Naive thymus-derived CD8-positive, alpha-beta T cell (primary cell): ENCODE results near the gene SLAMF8. TPM values are rescaled to one million over a fixed set of nuclear protein-coding genes. Genes with fewer than 3 reads are reported as not detected.
A peak's percentile ranks its signal among the peaks of the same experiment; 100 is the strongest.

ENCODE experiments used
- ATAC-seq, 2 donors: fragments of 150-1000 bp; cut with Tn5 transposase in 1 of 2; sonication (Bioruptor Pico), chemical (Tn5 transposase) in 1 of 2; 1 replicate in 1 of 2; 2 replicates in 1 of 2; pipeline ENCODE4 v1.10.0; 2021; ENCODE audit warnings: mild to moderate bottlenecking in 2 of 2, moderate library complexity in 2 of 2
- POLR2A ChIA-PET: fragments of 350-600 bp; sonication (Branson Sonifier 250); formaldehyde crosslinking; loops from one replicate; lab custom pipeline; 2021; ENCODE audit warnings: antibody characterized with exemption; lab: Charles Lee
- DNase-seq, 10 donors: peaks; one replicate each; pipeline versions ENCODE4 v3.0.0 to v3.0.0-alpha.2; 2020 to 2022
- H3K27ac Mint-ChIP-seq, 10 donors: one replicate each; pipeline ENCODE4 v1.8.0; 2020 to 2022; ENCODE audit warnings: mild to moderate bottlenecking in 10 of 10, mixed read lengths in 10 of 10, moderate library complexity in 4 of 10, inconsistent platforms in 1 of 10
- H3K27me3 Mint-ChIP-seq, 5 donors: one replicate each; pipeline ENCODE4 v1.8.0; 2021 to 2022; ENCODE audit warnings: mixed read lengths in 5 of 5
- H3K36me3 Mint-ChIP-seq, 3 donors: one replicate each; pipeline ENCODE4 v1.8.0; 2020 to 2022; ENCODE audit warnings: mixed read lengths in 3 of 3, mild to moderate bottlenecking in 2 of 3, inconsistent platforms in 1 of 3
- H3K4me1 Mint-ChIP-seq, 4 donors: one replicate each; pipeline ENCODE4 v1.8.0; 2021 to 2022; ENCODE audit warnings: mixed read lengths in 4 of 4
- H3K4me3 Mint-ChIP-seq, 10 donors: one replicate each; pipeline ENCODE4 v1.8.0; 2020 to 2022; ENCODE audit warnings: mild to moderate bottlenecking in 10 of 10, mixed read lengths in 10 of 10, moderate library complexity in 6 of 10, inconsistent platforms in 1 of 10
- H3K9me3 Mint-ChIP-seq, 9 donors: one replicate each; pipeline ENCODE4 v1.8.0; 2020 to 2022; ENCODE audit warnings: mixed read lengths in 9 of 9, mild to moderate bottlenecking in 3 of 9, inconsistent platforms in 1 of 9, moderate library complexity in 1 of 9
- polyA plus RNA-seq, 3 donors: library from polyadenylated mRNA; unstranded; fragments of 300-500 nt; fragmentation: Illumina TruSeq; gene quantifications; one replicate each; pipeline ENCODE4 v1.2.3, GENCODE V29; 2021
- total RNA-seq, 8 experiments: library from RNA in 2 of 8; stranded (reverse) in 2 of 8; gene quantifications; one replicate each; pipeline ENCODE4 v1.2.3 and lab custom pipeline; 2021 to 2026

Gene SLAMF8
- total RNA-seq (under 1 TPM; 0.10 to 0.36 TPM), polyA plus RNA-seq (1 to 10 TPM in 1 of 3 donors, under 1 TPM in 2; 0.47 to 3.0 (median 0.64) TPM), total RNA-seq (lab: John Stamatoyannopoulos, UW) (0 to 1.7 (median 0.04) reads per million in 6 experiments)

DNA sequence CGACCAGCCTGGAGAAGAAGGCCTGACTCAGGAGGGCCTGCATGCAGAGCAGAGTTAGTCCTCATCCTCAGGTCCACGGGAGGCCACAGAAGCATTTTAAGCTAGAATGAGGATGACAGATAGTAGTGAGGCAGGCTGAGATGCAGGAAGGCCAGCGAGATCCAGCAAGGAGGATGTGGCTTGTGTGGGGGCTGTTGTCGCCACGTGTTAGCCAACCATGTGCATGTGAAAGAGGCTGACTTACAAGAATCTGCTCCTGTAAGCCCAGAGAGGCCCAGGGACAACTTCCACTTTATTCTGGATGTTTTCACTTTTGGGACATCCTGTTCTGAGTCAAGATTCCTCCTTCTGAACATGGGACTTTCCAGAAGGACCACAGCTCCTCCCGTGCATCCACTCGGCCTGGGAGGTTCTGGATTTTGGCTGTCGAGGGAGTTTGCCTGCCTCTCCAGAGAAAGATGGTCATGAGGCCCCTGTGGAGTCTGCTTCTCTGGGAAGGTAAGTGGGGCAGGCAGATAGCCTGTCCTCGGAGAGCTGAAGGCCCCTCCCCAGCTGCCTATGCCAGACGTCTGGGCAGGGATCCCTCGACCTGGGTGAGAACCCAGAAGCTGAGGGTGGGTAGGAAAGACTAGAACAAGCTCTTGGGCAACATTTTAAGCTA lies at the start of gene SLAMF8:
Gene SLAMF8, plus strand, starts transcription at position 433 of the 661 bp plus-strand sequence. Its CDS starts 26 bp downstream, at position 459.
- H3K27me3 Mint-ChIP-seq: no peaks in the 10 kb centered on the region
- peak within 1 kb of the TSS; percentile 31 to 77 (median 64) for H3K4me3 Mint-ChIP-seq
- peaks cover 0 to 11% (median 11%) of the 10 kb centered on the region in 3 donors for H3K36me3 Mint-ChIP-seq
- DNase-seq (peak in 8 of 10 donors; percentile 2 to 70 (median 34)), ATAC-seq (peak; percentile 75 to 86)
- H3K4me1 Mint-ChIP-seq: peaks cover 48 to 85% (median 71%) of the 10 kb centered on the region in 4 donors
- H3K9me3 Mint-ChIP-seq: peaks cover 0 to 35% (median 9%) of the 10 kb centered on the region in 9 donors
- POLR2A ChIA-PET: interaction anchor here (0.6 to 1.4 kb wide), 4 partner anchors 13 to 99 kb away, joined by 3 to 6 read pairs (median 4); partner anchors contain the start of gene TAGLN2
- peak within 1 kb of the TSS; percentile 54 to 90 (median 77) for H3K27ac Mint-ChIP-seq

DNA sequence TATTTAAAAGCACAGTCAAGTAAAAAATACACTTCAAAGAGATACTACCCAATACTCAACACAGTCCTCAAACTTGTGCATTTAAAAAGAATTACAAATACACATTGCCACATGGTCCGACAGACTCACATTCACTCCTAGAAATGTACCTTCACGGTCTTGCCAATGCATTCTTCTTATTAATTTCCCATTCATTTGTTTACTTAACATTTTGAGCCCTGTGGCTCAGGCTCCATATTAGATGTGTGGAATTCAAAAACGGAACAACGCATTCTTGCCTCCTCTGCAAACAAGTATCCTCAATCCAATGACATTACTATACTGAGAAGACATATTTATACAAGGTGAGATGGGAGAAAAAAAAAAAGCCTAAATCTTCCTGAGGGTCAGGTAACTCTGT lies 48.4 kb upstream of the SLAMF8 start:
- H3K4me1 Mint-ChIP-seq: peaks cover 3 to 32% (median 31%) of the 10 kb centered on the region in 4 donors
- ATAC-seq (no peak), DNase-seq (no peak)
- no peaks in the 10 kb centered on the region for H3K9me3 Mint-ChIP-seq
- H3K4me3 Mint-ChIP-seq: peak overlapping the region in 3 of 10 donors; percentile 2 to 85 (median 54)
- POLR2A ChIA-PET: no interaction called here
- peaks cover 0 to 3% (median 0%) of the 10 kb centered on the region in 5 donors for H3K27me3 Mint-ChIP-seq
- no peaks in the 10 kb centered on the region for H3K36me3 Mint-ChIP-seq
- H3K27ac Mint-ChIP-seq: peak overlapping the region in 3 of 10 donors; percentile 3 to 44 (median 23)

DNA sequence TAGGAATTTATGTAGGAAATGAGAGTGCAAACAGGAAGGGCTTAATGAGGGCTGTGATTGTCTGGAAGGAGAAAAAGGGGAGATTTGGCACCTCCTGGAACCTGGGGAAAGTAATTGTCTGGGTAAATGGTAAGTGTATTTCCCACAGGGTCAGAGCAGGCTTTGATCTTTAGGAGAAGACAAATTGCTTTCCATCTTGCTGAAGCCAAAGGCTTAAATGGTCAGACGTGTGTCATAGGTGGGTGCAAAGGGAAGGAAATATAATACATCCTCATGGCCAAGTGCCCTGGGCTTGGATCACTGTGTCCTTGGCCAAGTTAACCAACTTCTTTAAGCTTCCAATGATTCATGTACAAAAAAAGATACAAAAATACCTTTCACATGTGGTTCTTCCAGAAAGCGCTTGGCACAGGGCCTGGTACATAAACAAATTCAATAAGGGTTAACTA lies 47.2 kb upstream of the SLAMF8 start:
- Mint-ChIP-seq H3K9me3 (no peaks in the 10 kb centered on the region), H3K27me3 (peaks cover 0 to 3% (median 0%) of the 10 kb centered on the region in 5 donors), H3K36me3 (no peaks in the 10 kb centered on the region), H3K4me1 (peaks cover 7 to 42% (median 34%) of the 10 kb centered on the region in 4 donors), H3K4me3 (peak overlapping the region; percentile 55 to 89 (median 86)), H3K27ac (peak overlapping the region in 5 of 10 donors; percentile 2 to 72 (median 57))
- ATAC-seq: no peak
- no peak for DNase-seq
- POLR2A ChIA-PET: no interaction called here

DNA sequence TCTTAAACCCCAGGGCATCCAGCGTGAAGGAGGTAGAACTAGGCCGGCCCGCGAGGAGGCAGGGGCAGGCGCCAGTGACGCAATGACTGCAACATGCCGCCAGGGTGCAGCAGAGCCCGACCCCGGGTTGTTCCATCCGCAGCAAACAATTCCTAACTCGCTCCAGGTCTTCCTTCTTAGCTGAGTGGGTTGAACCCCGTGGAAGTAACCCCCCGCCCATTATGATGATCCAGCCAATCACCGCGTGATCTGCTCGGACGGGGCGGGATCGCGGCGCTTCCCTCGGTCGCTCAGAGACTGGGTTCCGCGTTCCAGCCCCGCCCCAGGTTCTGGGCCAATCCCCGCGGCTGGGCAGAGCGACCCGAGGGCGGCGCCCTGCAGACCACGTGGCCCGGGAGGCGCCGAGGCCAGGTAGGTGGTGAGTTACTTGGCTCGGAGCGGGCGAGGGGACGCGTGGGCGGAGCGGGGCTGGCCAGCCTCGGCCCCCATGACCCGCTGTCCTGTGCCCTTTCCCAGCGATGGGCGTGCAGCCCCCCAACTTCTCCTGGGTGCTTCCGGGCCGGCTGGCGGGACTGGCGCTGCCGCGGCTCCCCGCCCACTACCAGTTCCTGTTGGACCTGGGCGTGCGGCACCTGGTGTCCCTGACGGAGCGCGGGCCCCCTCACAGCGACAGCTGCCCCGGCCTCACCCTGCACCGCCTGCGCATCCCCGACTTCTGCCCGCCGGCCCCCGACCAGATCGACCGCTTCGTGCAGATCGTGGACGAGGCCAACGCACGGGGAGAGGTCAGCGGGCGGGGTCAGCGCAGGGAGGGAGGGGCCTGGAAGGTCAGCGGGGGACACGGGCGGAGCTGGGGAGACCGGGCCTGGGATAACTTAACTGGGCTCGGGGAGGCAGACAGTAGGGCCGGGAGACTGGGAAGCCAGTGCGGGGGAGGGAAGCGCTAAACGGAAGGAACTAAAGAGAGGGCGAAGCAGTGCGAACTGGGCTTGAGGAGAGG lies 45.8 kb upstream of the SLAMF8 start, which contains the start of gene DUSP23:
Gene DUSP23, plus strand, starts transcription at position 380 of the 1,000 bp plus-strand sequence. Its CDS starts 139 bp downstream, at position 519.
- Mint-ChIP-seq H3K9me3 (no peaks in the 10 kb centered on the region), H3K36me3 (no peaks in the 10 kb centered on the region), H3K27ac (peak within 1 kb of the TSS; percentile 72 to 95 (median 90)), H3K4me1 (peaks cover 11 to 44% (median 34%) of the 10 kb centered on the region in 4 donors), H3K27me3 (peaks cover 0 to 2% (median 0%) of the 10 kb centered on the region in 5 donors), H3K4me3 (peak within 1 kb of the TSS; percentile 82 to 92 (median 87))
- ATAC-seq: peak; percentile 97
- peak; percentile 91 to 96 (median 95) for DNase-seq
- POLR2A ChIA-PET: interaction anchor here (1.0 to 2.2 kb wide), 2 partner anchors 144 to 145 kb away, joined by 4 to 6 read pairs; partner anchors contain the start of gene TAGLN2

DNA sequence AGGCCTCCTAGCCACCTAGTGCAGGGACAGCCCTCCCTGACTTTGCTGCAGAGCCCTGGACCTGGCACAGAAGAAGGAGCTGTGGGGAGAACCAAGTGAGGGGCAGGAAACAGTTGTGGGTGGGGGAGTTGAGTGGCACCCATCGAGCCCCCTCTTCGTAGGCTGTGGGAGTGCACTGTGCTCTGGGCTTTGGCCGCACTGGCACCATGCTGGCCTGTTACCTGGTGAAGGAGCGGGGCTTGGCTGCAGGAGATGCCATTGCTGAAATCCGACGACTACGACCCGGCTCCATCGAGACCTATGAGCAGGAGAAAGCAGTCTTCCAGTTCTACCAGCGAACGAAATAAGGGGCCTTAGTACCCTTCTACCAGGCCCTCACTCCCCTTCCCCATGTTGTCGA lies 44.7 kb upstream of the SLAMF8 start:
- ATAC-seq (no peak), DNase-seq (peak in 1 of 10 donors; percentile 1)
- Mint-ChIP-seq H3K9me3 (no peaks in the 10 kb centered on the region), H3K36me3 (no peaks in the 10 kb centered on the region), H3K4me3 (peak overlapping the region; percentile 26 to 92 (median 87)), H3K4me1 (peaks cover 11 to 44% (median 34%) of the 10 kb centered on the region in 4 donors), H3K27me3 (no peaks in the 10 kb centered on the region), H3K27ac (peak overlapping the region in 8 of 10 donors; percentile 24 to 95 (median 84))
- POLR2A ChIA-PET: interaction anchor here (1.3 to 2.2 kb wide), 2 partner anchors 72 to 143 kb away, joined by 3 to 6 read pairs; partner anchors contain the start of gene TAGLN2

DNA sequence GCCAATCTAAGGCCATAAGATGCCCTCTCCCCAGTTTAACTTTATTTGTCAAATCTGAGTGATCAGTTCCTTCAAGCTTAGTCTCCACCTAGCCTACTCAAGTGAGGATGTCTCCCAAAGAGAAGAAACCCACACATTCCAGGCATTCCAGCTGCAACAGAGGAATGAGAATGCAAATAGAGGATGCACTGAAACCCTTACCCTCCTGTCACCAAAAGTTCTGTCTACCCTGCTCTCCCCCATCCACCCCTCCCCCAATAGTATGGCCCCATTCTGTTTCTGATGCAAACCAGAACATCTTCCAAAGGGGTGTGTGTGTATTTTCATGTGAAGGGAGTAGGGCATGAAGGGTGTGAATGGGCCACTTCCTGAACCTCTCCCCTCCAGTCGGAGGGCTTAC lies 42.9 kb upstream of the SLAMF8 start:
- H3K9me3 Mint-ChIP-seq: no peaks in the 10 kb centered on the region
- H3K27ac Mint-ChIP-seq: peak overlapping the region in 2 of 10 donors; percentile 30 to 62
- peaks cover 0 to 1% (median 0%) of the 10 kb centered on the region in 5 donors for H3K27me3 Mint-ChIP-seq
- H3K4me1 Mint-ChIP-seq: peaks cover 11 to 43% (median 32%) of the 10 kb centered on the region in 4 donors
- no peak overlapping the region for H3K4me3 Mint-ChIP-seq
- POLR2A ChIA-PET: no interaction called here
- DNase-seq: no peak
- no peaks in the 10 kb centered on the region for H3K36me3 Mint-ChIP-seq
- no peak for ATAC-seq

DNA sequence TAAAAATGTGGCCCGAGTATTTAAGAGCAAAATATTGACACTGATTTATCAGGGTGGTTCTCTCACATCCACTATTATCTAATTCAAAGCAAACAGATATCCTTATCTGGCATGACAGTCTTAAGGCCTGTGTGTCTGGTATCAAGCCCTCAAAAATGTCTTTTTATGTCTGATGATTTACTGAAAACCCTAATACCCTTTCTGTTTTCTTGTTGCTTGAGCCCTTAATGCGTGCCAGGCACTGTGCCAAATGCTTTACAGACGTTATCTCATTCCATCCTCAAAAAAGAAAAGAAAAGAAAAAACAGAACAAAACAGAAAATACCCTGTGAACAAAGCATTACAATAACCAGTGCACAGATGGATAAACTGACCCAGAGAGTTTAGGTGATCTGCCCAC lies 40.2 kb upstream of the SLAMF8 start:
- POLR2A ChIA-PET: no interaction called here
- no peak overlapping the region for H3K27ac Mint-ChIP-seq
- peaks cover 7 to 23% (median 14%) of the 10 kb centered on the region in 4 donors for H3K4me1 Mint-ChIP-seq
- ATAC-seq: no peak
- H3K9me3 Mint-ChIP-seq: no peaks in the 10 kb centered on the region
- H3K36me3 Mint-ChIP-seq: no peaks in the 10 kb centered on the region
- peaks cover 3 to 16% (median 8%) of the 10 kb centered on the region in 5 donors for H3K27me3 Mint-ChIP-seq
- DNase-seq: no peak
- H3K4me3 Mint-ChIP-seq: no peak overlapping the region

DNA sequence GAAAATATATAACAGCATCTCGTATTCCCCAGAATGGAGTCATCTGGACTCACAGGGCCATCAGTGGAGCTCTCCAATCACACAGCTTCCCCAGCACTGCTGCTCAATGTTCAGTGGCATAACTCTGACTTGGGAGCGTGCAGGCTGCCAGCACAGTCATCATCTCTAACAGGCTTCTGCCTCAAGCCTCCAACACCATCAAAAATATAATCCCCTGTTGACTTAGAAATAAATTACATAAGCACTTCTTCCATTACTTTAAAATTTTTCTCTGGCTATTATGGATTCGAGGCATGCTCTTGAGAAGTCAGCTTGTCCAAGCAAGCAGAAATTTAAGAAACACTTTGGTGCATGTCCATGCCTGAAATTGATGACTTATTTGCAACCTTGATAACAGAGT lies 39.7 kb upstream of the SLAMF8 start:
- POLR2A ChIA-PET: no interaction called here
- Mint-ChIP-seq H3K4me3 (no peak overlapping the region), H3K36me3 (no peaks in the 10 kb centered on the region), H3K4me1 (peaks cover 4 to 18% (median 11%) of the 10 kb centered on the region in 4 donors), H3K9me3 (no peaks in the 10 kb centered on the region), H3K27ac (peak overlapping the region in 1 of 10 donors; percentile 20), H3K27me3 (peaks cover 3 to 16% (median 8%) of the 10 kb centered on the region in 5 donors)
- no peak for ATAC-seq
- DNase-seq: no peak

DNA sequence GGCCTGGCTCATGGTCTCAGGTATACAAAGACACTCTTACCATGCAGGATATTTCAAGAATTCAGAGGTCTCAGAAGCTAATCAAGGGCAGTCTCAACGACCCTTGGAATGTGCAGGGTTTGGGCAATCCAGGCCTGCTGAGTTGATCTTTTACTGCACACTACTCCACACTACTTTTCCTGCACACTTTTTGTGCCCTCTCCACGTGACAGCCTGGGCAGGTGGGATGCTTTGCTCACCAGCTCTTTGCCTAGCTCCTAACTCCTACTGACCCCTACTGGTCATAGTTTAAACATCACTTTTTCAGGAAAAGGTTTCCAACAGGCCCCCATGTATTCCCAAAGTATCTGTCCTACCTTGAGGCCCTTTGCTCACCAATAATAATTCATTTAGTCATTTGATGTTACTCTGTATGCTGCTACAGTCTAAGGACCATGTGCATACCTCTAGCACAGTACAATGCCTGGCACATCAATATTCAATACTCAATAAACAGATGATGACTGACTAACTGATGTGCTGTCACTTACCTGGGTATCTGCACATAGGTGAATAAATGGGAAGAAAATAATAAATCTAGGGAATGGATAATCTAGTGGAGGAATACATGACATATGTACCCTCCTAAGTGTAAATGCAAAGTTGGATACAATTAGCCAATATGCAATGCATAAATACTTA lies 36.3 kb upstream of the SLAMF8 start:
- no peak overlapping the region for H3K4me3 Mint-ChIP-seq
- POLR2A ChIA-PET: no interaction called here
- no peak for ATAC-seq

DNA sequence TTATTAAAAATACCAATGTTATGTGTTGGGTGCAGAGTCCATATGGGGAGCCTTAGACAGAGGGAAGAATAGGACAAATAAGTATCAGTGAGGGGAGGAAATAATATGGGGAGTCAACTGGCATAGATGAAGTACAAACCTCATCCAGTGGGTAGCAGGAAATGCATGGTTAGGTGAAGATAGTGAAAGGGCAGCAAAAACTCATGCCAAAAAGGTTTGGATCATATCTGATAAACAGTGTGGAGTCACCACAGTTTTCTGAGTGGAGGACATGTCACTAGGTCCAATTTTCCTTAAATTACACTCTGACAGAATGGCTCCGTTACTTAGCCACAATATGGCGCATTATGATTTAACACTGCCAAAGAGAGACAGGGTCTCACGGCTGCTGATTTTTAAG lies 35.6 kb upstream of the SLAMF8 start:
- ATAC-seq (no peak), DNase-seq (no peak)
- H3K4me3 Mint-ChIP-seq: no peak overlapping the region
- peaks cover 3 to 21% (median 12%) of the 10 kb centered on the region in 5 donors for H3K27me3 Mint-ChIP-seq
- no peak overlapping the region for H3K27ac Mint-ChIP-seq
- no peaks in the 10 kb centered on the region for H3K36me3 Mint-ChIP-seq
- POLR2A ChIA-PET: no interaction called here
- no peaks in the 10 kb centered on the region for H3K4me1 Mint-ChIP-seq
- H3K9me3 Mint-ChIP-seq: no peaks in the 10 kb centered on the region

More for the DNA sequence above, 36.3 kb upstream of the SLAMF8 start:
- H3K27me3 Mint-ChIP-seq: peaks cover 3 to 21% (median 12%) of the 10 kb centered on the region in 5 donors
- peaks cover 0 to 3% (median 0%) of the 10 kb centered on the region in 4 donors for H3K4me1 Mint-ChIP-seq
- H3K27ac Mint-ChIP-seq: no peak overlapping the region
- no peaks in the 10 kb centered on the region for H3K9me3 Mint-ChIP-seq
- no peaks in the 10 kb centered on the region for H3K36me3 Mint-ChIP-seq
- peak in 2 of 10 donors; percentile 4 to 14 for DNase-seq

DNA sequence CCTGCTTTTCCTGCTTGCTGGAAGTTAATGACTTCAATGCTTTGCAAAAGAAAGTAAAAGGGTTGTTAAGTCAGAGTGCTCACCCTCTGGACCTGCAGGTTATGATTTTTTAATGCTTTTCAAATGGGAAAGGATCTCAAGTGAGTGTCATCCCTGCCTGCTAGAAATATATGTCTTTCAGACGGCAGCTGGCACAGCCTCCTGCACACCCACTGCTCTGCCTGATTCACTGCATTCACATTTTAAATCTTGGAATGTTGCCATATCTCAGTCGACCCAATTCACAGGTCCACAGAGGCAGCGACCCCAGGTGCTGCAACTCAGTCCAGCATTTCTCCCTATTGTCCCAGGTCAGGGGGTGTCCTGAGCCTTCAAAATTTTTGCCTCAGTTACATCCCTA lies 35.2 kb upstream of the SLAMF8 start:
- POLR2A ChIA-PET: no interaction called here
- no peak overlapping the region for H3K27ac Mint-ChIP-seq
- H3K27me3 Mint-ChIP-seq: peaks cover 3 to 23% (median 12%) of the 10 kb centered on the region in 5 donors
- no peaks in the 10 kb centered on the region for H3K9me3 Mint-ChIP-seq
- no peak overlapping the region for H3K4me3 Mint-ChIP-seq
- DNase-seq (no peak), ATAC-seq (no peak)
- H3K36me3 Mint-ChIP-seq: no peaks in the 10 kb centered on the region
- H3K4me1 Mint-ChIP-seq: no peaks in the 10 kb centered on the region
